GM23338 (cell line): ENCODE measurements around the gene USH2A. TPM values are rescaled to one million over a fixed set of nuclear protein-coding genes. Genes with fewer than 3 reads are reported as not detected.

Experiments used
- ATAC-seq: fragments of 200-7000 bp; cut with Tn5 transposase; 3 replicates; pipeline ENCODE4 v1.9.1; 2020
- DNase-seq: peaks from one replicate; pipeline ENCODE4 v3.0.0-alpha.2; 2015; ENCODE audit warnings: low spot score
- H2AFZ ChIP-seq: fragments of 200-600 bp; sonication (generic); 2 replicates; pipeline ENCODE4 v1.8.0; 2016; ENCODE audit warnings: antibody characterized with exemption, mild to moderate bottlenecking, moderate library complexity
- H3F3A ChIP-seq: fragments of 200-600 bp; sonication (generic); replicated peaks from 2 replicates; pipeline ENCODE4 v1.8.0; 2017; ENCODE audit warnings: antibody characterized with exemption, mixed run types, low read depth
- H3K27ac ChIP-seq: fragments of 200-600 bp; sonication (generic); 2 replicates; pipeline ENCODE4 v1.6.1; 2016; ENCODE audit warnings: low read depth
- H3K27me3 ChIP-seq: fragments of 200-600 bp; sonication (generic); 2 replicates; pipeline ENCODE4 v1.8.0; 2016; ENCODE audit warnings: mild to moderate bottlenecking, mixed run types, moderate library complexity; ENCODE audit not compliant: insufficient read depth
- H3K36me3 ChIP-seq: fragments of 200-600 bp; sonication (generic); 2 replicates; pipeline ENCODE4 v1.8.0; 2016; ENCODE audit warnings: mild to moderate bottlenecking; ENCODE audit not compliant: insufficient read depth
- H3K4me1 ChIP-seq: fragments of 200-600 bp; sonication (generic); 2 replicates; pipeline ENCODE4 v1.8.0; 2016; ENCODE audit warnings: mild to moderate bottlenecking, moderate library complexity; ENCODE audit not compliant: insufficient read depth
- H3K4me2 ChIP-seq: fragments of 200-600 bp; sonication (generic); 2 replicates; pipeline ENCODE4 v1.7.1; 2017; ENCODE audit warnings: mixed run types
- H3K4me3 ChIP-seq: fragments of 200-600 bp; sonication (generic); 2 replicates; pipeline ENCODE4 v1.6.1; 2016; ENCODE audit warnings: mixed run types
- H3K79me2 ChIP-seq: fragments of 200-600 bp; sonication (generic); replicated peaks from 2 replicates; pipeline ENCODE4 v1.8.0; 2017; ENCODE audit warnings: mild to moderate bottlenecking; ENCODE audit not compliant: insufficient read depth
- H3K9me2 ChIP-seq: fragments of 200-600 bp; sonication (generic); 2 replicates; pipeline ENCODE4 v1.8.0; 2017; ENCODE audit not compliant: insufficient read depth
- H4K20me1 ChIP-seq: fragments of 200-600 bp; sonication (generic); replicated peaks from 2 replicates; pipeline ENCODE4 v1.8.0; 2017; ENCODE audit warnings: mild to moderate bottlenecking; ENCODE audit not compliant: insufficient read depth
- H3K27ac Mint-ChIP-seq: 2 replicates; pipeline ENCODE4 v1.8.0; 2020; ENCODE audit warnings: inconsistent platforms, mild to moderate bottlenecking, moderate library complexity, mixed read lengths
- H3K27me3 Mint-ChIP-seq: 3 replicates; pipeline ENCODE4 v1.8.0; 2022; ENCODE audit warnings: low read depth, mild to moderate bottlenecking, moderate library complexity, mixed read lengths, inconsistent platforms; ENCODE audit not compliant: insufficient read depth, poor library complexity
- H3K36me3 Mint-ChIP-seq: 3 replicates; pipeline ENCODE4 v1.8.0; 2021; ENCODE audit warnings: low read depth, mild to moderate bottlenecking, inconsistent platforms, moderate library complexity, mixed read lengths
- H3K4me1 Mint-ChIP-seq: 3 replicates; pipeline ENCODE4 v1.8.0; 2020; ENCODE audit warnings: mild to moderate bottlenecking, inconsistent platforms, mixed read lengths
- H3K4me3 Mint-ChIP-seq: 3 replicates; pipeline ENCODE4 v1.8.0; 2021; ENCODE audit warnings: moderate library complexity, mild to moderate bottlenecking, inconsistent platforms, mixed read lengths
- H3K9me3 Mint-ChIP-seq: 3 replicates; pipeline ENCODE4 v1.8.0; 2020; ENCODE audit warnings: moderate library complexity, mild to moderate bottlenecking, inconsistent platforms, mixed read lengths
- CREB1 ChIP-seq: fragments of 250-450 bp; sonication (Bioruptor Pico); IDR thresholded peaks from 2 replicates; pipeline ENCODE4 v1.5.0; 2020; ENCODE audit warnings: low read depth, mild to moderate bottlenecking, moderate library complexity
- EZH2 ChIP-seq: fragments of 200-600 bp; sonication (generic); IDR thresholded peaks from one replicate; pipeline ENCODE4 v1.8.0; 2017; ENCODE audit warnings: antibody characterized with exemption, mild to moderate bottlenecking, low read depth; ENCODE audit not compliant: unreplicated experiment
- EZH2phosphoT487 ChIP-seq: fragments of 200-600 bp; sonication (generic); IDR thresholded peaks from one replicate; pipeline ENCODE4 v1.8.1; 2018; ENCODE audit warnings: antibody characterized with exemption; ENCODE audit not compliant: unreplicated experiment
- JUNB ChIP-seq: IDR thresholded peaks from one replicate; pipeline ENCODE4 v1.6.1; 2016; ENCODE audit warnings: antibody characterized with exemption; ENCODE audit not compliant: unreplicated experiment
- NANOG ChIP-seq: IDR thresholded peaks from 2 replicates; pipeline ENCODE4 v1.6.1; 2016; ENCODE audit warnings: antibody characterized with exemption, borderline replicate concordance
- POLR2AphosphoS5 ChIP-seq: IDR thresholded peaks from 2 replicates; pipeline ENCODE4 v1.6.1; 2016; ENCODE audit warnings: antibody characterized with exemption, low read depth
- STAT1 ChIP-seq: IDR thresholded peaks from one replicate; pipeline ENCODE4 v1.6.1; 2016; ENCODE audit warnings: antibody characterized with exemption; ENCODE audit not compliant: unreplicated experiment
- ZNF114 ChIP-seq: fragments of 250-450 bp; sonication (Bioruptor Pico); IDR thresholded peaks from 2 replicates; pipeline ENCODE4 v1.5.0; 2020; ENCODE audit warnings: mild to moderate bottlenecking, moderate library complexity
- ZNF331 ChIP-seq: fragments of 250-450 bp; sonication (Bioruptor Pico); IDR thresholded peaks from 2 replicates; pipeline ENCODE4 v1.5.0; 2020; ENCODE audit warnings: low read depth, mild to moderate bottlenecking, moderate library complexity
- polyA plus RNA-seq: library from polyadenylated mRNA; unstranded; fragments of >200 nt; fragmentation: Nextera tagmentation; extraction: Ambion mirVana; gene quantifications from 2 replicates; pipeline ENCODE4 v1.2.1, GENCODE V29; 2016
- total RNA-seq: library from RNA; depleted of rRNA; stranded (reverse); fragments of >200 nt; shearing (Covaris generic); gene quantifications from 2 replicates; pipeline ENCODE4 v1.2.3, GENCODE V29; 2014
- TF ChIP-seq, protein P1 (sequence below): IDR thresholded peaks from one replicate; pipeline ENCODE4 v1.6.1; 2018; ENCODE audit warnings: antibody characterized with exemption; ENCODE audit not compliant: unreplicated experiment
- TF ChIP-seq, protein P2 (sequence below), 2 experiments: fragments of 200-600 bp in 1 of 2; sonication (generic) in 1 of 2; conservative IDR thresholded peaks; 2 replicates each; pipeline versions ENCODE4 v1.5.1 to v1.6.1; 2016 to 2017; ENCODE audit warnings: antibody characterized with exemption in 2 of 2, low read depth in 2 of 2, mild to moderate bottlenecking in 2 of 2, moderate library complexity in 1 of 2
- TF ChIP-seq, protein P3 (sequence below): IDR thresholded peaks from 2 replicates; pipeline ENCODE4 v1.6.1; 2016; ENCODE audit warnings: antibody characterized with exemption

The USH2A gene
- total and polyA plus RNA-seq, 2 experiments from 2014 or later: 0.03 TPM

DNA sequence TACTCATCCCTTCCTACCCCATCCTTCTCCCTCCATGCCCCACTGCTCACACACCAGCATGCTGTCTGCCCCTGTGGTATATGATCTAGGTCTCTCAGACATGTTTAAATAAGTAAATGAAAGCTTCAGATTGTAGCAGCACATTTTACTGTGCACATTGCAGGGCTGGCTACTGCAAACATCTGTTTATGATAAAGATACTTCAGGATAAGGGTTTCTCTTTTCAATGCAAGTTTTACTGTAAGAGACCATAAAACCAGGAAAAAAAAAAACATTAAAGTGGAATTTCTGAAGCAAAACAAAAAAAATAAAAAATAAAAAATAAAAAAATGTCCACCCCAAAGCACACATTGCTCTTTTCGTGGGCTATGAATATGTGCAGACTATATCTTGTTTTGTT lies 184.4 kb downstream of the USH2A start (continued):
- TF ChIP-seq, protein P1, sequence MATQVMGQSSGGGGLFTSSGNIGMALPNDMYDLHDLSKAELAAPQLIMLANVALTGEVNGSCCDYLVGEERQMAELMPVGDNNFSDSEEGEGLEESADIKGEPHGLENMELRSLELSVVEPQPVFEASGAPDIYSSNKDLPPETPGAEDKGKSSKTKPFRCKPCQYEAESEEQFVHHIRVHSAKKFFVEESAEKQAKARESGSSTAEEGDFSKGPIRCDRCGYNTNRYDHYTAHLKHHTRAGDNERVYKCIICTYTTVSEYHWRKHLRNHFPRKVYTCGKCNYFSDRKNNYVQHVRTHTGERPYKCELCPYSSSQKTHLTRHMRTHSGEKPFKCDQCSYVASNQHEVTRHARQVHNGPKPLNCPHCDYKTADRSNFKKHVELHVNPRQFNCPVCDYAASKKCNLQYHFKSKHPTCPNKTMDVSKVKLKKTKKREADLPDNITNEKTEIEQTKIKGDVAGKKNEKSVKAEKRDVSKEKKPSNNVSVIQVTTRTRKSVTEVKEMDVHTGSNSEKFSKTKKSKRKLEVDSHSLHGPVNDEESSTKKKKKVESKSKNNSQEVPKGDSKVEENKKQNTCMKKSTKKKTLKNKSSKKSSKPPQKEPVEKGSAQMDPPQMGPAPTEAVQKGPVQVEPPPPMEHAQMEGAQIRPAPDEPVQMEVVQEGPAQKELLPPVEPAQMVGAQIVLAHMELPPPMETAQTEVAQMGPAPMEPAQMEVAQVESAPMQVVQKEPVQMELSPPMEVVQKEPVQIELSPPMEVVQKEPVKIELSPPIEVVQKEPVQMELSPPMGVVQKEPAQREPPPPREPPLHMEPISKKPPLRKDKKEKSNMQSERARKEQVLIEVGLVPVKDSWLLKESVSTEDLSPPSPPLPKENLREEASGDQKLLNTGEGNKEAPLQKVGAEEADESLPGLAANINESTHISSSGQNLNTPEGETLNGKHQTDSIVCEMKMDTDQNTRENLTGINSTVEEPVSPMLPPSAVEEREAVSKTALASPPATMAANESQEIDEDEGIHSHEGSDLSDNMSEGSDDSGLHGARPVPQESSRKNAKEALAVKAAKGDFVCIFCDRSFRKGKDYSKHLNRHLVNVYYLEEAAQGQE: no peak
- TF ChIP-seq STAT1 (no peak), CREB1 (CRISPR knock-in tag) (no peak), ZNF331 (CRISPR knock-in tag) (no peak), NANOG (no peak), EZH2 (no peak), JUNB (no peak)
- TF ChIP-seq, protein P2, sequence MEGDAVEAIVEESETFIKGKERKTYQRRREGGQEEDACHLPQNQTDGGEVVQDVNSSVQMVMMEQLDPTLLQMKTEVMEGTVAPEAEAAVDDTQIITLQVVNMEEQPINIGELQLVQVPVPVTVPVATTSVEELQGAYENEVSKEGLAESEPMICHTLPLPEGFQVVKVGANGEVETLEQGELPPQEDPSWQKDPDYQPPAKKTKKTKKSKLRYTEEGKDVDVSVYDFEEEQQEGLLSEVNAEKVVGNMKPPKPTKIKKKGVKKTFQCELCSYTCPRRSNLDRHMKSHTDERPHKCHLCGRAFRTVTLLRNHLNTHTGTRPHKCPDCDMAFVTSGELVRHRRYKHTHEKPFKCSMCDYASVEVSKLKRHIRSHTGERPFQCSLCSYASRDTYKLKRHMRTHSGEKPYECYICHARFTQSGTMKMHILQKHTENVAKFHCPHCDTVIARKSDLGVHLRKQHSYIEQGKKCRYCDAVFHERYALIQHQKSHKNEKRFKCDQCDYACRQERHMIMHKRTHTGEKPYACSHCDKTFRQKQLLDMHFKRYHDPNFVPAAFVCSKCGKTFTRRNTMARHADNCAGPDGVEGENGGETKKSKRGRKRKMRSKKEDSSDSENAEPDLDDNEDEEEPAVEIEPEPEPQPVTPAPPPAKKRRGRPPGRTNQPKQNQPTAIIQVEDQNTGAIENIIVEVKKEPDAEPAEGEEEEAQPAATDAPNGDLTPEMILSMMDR (conservative IDR thresholded peaks at IDR 0.05; ENCODE audit: low read depth in 2 of 2): no peak
- TF ChIP-seq, protein P3, sequence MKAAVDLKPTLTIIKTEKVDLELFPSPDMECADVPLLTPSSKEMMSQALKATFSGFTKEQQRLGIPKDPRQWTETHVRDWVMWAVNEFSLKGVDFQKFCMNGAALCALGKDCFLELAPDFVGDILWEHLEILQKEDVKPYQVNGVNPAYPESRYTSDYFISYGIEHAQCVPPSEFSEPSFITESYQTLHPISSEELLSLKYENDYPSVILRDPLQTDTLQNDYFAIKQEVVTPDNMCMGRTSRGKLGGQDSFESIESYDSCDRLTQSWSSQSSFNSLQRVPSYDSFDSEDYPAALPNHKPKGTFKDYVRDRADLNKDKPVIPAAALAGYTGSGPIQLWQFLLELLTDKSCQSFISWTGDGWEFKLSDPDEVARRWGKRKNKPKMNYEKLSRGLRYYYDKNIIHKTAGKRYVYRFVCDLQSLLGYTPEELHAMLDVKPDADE: no peak

DNA sequence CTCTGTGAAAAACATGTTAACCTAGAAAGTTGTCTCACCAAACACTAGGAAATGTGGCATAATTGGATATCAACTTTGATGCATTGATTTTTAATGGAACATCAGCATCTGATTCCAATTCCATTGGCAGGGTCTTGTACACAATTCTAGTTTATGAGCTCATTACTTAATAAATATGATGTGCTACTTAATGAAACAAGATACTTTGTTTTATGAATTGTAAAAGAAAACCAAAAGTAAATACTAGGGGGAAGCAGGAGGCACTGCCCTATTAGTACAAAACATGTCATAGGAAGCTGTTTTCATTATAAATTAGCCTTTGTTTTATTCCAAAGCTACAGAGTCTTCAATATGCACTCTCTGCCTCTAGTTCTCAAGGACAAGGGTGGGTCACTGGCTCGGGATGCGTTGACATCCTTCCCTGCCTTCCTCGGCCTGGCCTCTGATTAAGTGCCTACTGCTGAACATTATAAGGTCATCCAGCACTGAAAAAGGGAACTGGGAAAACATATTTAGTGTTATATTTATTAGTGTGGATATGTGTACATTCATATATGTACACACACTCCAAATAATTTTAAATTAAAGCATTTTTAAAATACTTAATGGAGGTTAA lies 185.2 kb downstream of the USH2A start:
- DNase-seq: no peak
- H2AFZ ChIP-seq: no peak overlapping the region
- no peaks in the 10 kb centered on the region for H3K36me3 Mint-ChIP-seq
- no peak for ATAC-seq
- H4K20me1 ChIP-seq: no peaks in the 10 kb centered on the region
- H3K79me2 ChIP-seq: no peaks in the 10 kb centered on the region
- H3K27ac ChIP-seq: no peak overlapping the region
- H3K9me2 ChIP-seq: no peaks in the 10 kb centered on the region
- H3K27ac Mint-ChIP-seq: no peak overlapping the region
- H3K9me3 Mint-ChIP-seq: no peaks in the 10 kb centered on the region
- no peaks in the 10 kb centered on the region for H3K27me3 Mint-ChIP-seq
- no peak overlapping the region for H3K4me3 Mint-ChIP-seq
- H3K27me3 ChIP-seq: no peaks in the 10 kb centered on the region
- H3K36me3 ChIP-seq: no peaks in the 10 kb centered on the region
- H3K4me3 ChIP-seq: no peak overlapping the region
- no peaks in the 10 kb centered on the region for H3F3A ChIP-seq
- H3K4me2 ChIP-seq: no peak overlapping the region
- H3K4me1 ChIP-seq: peaks cover 7% of the 10 kb centered on the region; the same call in 1 of the 2 replicates
- H3K4me1 Mint-ChIP-seq: peaks cover 2% of the 10 kb centered on the region; the same call in 2 of the 3 replicates
- TF ChIP-seq EZH2 (no peak), EZH2phosphoT487 (no peak), JUNB (no peak), POLR2AphosphoS5 (no peak), NANOG (no peak), CREB1 (CRISPR knock-in tag) (no peak), ZNF114 (CRISPR knock-in tag) (no peak), ZNF331 (CRISPR knock-in tag) (no peak), STAT1 (no peak)
- TF ChIP-seq, protein P2 (conservative IDR thresholded peaks at IDR 0.05; ENCODE audit: low read depth in 2 of 2): no peak
- TF ChIP-seq, protein P3: no peak
- TF ChIP-seq, protein P1: no peak
